Kidney tubule cell (primary cell): Measurements from ENCODE around the gene TRIP12.
"Not testable (repeated sequence)": the region's sequence is repeated elsewhere in the genome, so short reads cannot be mapped to it uniquely, and the experiment has no call there.

Experiments used
- DNase-seq: peaks from one replicate; pipeline ENCODE4 v3.0.0-alpha.2; 2018; ENCODE audit warnings: low spot score

The TRIP12 gene

DNA sequence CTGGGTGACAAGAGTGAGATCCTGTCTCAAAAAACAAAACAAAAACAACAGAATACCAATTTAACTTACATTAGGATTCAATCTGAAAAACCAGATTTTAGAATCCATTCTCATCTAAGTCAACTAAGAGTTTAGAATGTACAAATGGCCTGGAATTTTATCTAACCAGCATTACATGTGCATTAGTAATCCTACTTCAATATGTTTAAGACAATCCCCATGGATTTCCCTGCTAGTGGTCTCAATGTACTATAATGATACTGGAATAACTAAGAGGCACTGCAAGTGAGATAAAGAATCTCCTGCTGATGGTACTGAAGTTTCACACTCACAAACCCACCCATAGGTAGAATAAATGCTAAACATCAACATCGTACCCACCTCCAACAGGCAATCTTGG, 153.6 kb downstream of the TRIP12 start:
- no peak for DNase-seq

DNA sequence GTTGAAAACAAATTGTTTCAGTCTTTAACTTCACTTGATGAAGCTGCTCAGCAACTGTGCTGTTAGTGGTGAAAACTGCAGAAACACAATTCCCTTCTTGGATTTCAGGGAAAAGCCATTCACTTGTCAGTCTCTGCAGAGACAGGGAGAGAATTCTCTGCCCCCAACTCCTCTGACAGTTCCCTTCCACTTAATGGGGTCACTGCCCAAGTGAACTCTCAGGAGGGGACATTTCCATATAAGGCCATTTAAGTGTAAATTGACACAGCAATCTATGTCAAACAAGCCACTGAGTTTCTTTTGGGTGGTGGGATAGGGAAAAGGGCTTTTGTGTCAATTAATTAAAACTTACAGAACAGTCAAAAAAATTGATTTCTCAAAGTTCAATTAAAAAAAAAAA, 156.1 kb downstream of the TRIP12 start:
- no peak for DNase-seq

GRCh38 chr2:229761663-229762062, 160.1 kb downstream of the TRIP12 start:
- no peak for DNase-seq

- DNase-seq = not testable (repeated sequence)
These were observed 164.3 kb downstream of the TRIP12 start for GRCh38 chr2:229757462-229757861.

- no peak for DNase-seq
These were observed 168.7 kb downstream of the TRIP12 start for GRCh38 chr2:229752970-229753729.

GRCh38 chr2:229749779-229750178, 172.0 kb downstream of the TRIP12 start:
- DNase-seq = no peak

- no peak for DNase-seq
These were observed 172.9 kb downstream of the TRIP12 start for GRCh38 chr2:229748950-229749349.

GRCh38 chr2:229742691-229743090, 179.1 kb downstream of the TRIP12 start:
- not testable (repeated sequence) for DNase-seq

- no peak for DNase-seq
These were observed 181.5 kb downstream of the TRIP12 start for GRCh38 chr2:229740279-229740678.

DNA sequence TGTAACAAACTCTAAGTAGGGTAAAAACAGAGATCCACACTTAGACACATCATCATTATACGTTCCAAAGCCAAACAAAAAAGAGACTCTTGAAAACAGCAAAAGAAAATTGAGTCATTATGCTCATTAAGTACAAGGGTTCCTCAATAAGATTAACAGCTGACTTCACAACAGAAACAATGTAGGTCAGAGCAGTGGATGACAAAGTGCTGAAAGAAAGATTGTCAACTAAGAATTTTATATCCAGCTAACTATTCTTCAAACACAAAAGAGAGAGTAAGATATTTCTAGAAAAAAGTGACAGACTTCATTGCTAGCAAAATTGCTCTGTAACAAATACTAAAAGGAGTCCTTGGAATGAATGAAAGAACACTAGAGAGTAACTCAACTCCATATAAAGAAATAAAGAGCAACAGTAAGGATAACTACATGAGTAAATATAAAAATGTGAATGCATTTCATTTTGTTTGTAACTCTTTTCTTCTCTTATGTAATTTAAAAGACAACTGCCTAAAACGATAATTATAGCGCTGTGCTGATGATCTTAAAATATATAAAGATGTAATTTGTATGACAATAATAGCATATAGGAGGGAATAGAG, 183.7 kb downstream of the TRIP12 start:
- DNase-seq = no peak

- no peak for DNase-seq
These were observed 187.4 kb downstream of the TRIP12 start for GRCh38 chr2:229734410-229734809.

DNA sequence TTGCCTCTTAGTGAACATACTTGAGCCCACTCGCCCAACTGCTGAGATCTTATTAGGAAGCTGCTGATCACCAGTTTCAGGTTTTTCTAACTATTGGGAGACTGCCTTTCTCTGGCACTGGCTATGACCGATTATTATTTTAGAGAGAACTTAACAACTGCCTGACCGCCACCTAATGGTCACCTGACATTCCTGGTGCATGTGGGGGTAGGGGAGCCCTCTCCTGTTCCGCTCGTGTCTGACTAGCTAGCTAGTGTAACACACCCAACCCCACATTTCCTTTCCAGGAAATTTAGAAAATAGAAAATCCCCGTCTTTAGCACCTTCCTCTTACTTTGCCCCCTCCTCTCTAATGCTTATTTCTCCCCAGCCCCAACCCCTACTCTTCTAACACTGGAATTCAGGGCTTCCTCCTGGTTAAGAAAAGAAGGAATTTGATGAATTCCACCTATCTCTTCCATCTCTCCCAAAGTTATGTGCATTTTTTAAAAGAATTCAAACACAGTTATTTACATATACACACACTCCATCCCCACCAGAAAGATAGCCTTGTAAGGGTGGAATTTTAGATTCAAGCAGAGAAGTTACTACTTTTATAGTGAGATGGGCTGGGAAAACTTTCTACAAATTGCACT, 188.1 kb downstream of the TRIP12 start:
- DNase-seq = peak; percentile 9

GRCh38 chr2:229732897-229733296, 188.9 kb downstream of the TRIP12 start:
- DNase-seq = no peak

GRCh38 chr2:229731916-229732315, 189.9 kb downstream of the TRIP12 start:
- peak; percentile 16 for DNase-seq

DNA sequence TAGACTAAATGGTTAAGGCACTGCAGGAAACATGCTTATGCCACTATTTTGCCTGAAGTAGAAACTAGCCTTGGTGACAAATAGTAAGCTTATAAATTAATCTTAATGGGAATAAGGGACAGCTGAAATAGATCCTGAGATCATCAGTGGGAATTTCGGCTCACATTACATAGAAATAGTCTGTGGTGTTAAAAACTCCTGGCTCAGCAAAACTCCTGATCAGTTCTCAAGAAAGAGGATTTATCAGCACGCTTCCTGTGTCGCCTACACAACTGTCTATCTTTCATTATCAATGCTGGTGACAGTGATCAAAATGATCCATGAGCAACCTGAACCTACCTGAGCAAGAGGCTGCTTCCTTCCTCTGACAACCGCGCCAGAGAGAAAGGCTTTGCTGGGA, 190.4 kb downstream of the TRIP12 start:
- no peak for DNase-seq

GRCh38 chr2:229728370-229728769, 193.4 kb downstream of the TRIP12 start:
- DNase-seq = peak; percentile 7

DNA sequence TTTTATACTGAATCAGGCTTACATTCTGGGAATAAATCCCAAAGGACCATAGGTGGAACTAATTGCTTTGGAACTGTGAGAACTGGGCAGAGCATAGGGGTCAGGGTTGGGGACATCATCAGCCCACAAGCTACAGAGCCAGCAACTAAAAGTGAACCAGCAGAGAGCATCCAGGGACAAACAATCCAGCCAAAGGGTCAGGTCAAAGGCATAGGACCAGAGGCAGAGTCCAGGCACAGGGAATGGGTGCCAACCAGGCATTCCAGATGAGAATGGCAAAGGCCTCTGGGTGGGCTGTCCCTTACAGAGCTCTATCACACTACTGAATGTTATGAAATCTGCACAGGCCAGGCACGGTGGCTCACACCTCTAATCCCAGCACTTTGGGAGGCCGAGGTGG, 195.2 kb downstream of the TRIP12 start:
- DNase-seq = no peak

GRCh38 chr2:229725716-229726574, 195.9 kb downstream of the TRIP12 start:
- DNase-seq = peak; percentile 92

DNA sequence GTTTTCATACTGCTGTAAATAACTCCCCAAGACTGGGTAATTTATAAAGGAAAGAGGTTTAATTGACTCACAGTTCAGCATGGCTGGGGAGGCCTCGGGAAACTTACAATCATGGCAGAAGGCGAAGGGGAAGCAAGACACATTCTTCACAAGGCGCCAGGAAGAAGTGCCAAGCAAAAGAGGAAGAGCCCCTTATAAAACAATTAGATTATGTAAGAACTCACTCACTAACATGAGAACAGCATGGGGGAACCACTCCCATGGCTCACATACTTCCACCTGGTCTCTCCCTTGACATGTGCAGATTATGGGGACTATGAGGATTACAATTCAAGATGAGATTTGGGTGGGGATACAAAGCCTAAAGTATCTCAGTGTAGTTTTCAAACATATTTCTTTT, 198.6 kb downstream of the TRIP12 start:
- not testable (repeated sequence) for DNase-seq

GRCh38 chr2:229719926-229720647, 201.7 kb downstream of the TRIP12 start:
- DNase-seq = no peak

DNA sequence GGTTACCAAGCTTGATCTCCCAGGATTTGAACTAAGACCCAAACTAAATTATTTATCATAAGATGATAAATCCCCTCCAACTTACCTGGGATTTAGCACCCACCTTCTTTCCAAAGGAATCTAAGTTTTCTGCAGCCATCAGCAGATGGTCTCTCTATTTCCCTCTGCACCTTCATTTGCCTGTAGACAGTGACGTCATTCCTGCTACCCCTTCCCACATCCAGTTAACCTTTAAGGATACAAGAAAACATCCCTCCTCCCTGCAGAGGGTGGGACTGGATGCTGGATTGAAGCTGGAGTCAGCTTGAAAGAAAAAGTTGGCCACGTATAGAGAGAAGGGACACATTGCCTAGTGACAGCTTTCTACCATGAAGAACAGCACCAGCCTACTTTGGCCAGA, 203.8 kb downstream of the TRIP12 start:
- DNase-seq = no peak
